GM12878 (cell line): ENCODE results near the gene NUP35.

ENCODE experiments used
- CEBPB ChIP-seq, 2 experiments: fragments of 150-350 bp in 1 of 2; IDR thresholded peaks; 2 replicates each; pipeline ENCODE4 v1.6.1; 2012 to 2014; ENCODE audit warnings: low read depth in 2 of 2, low read length in 2 of 2, borderline replicate concordance in 1 of 2, inconsistent platforms in 1 of 2
- GABPA ChIP-seq: IDR thresholded peaks from 2 replicates; pipeline ENCODE4 v1.6.1; 2014; ENCODE audit warnings: antibody characterized with exemption, low read depth, mild to moderate bottlenecking, inconsistent platforms
- JUND ChIP-seq: IDR thresholded peaks from 2 replicates; pipeline ENCODE4 v1.6.1; 2012; ENCODE audit warnings: low read depth, mild to moderate bottlenecking, low read length, improper control_type of control experiment, moderate library complexity
- NFYB ChIP-seq: IDR thresholded peaks from 2 replicates; pipeline ENCODE4 v1.6.1; 2011; ENCODE audit warnings: low read depth, mild to moderate bottlenecking, low read length, improper control_type of control experiment, moderate library complexity; ENCODE audit not compliant: insufficient read depth
- POLR2A ChIP-seq: IDR thresholded peaks from 2 replicates; pipeline ENCODE4 v1.6.1; 2011; ENCODE audit warnings: low read depth, mild to moderate bottlenecking, low read length
- RCOR1 ChIP-seq: conservative IDR thresholded peaks from 2 replicates; pipeline ENCODE4 v1.6.1; 2012; ENCODE audit warnings: low read depth, low read length, improper control_type of control experiment
- SMC3 ChIP-seq: IDR thresholded peaks from 2 replicates; pipeline ENCODE4 v1.6.1; 2011; ENCODE audit warnings: low read length, improper control_type of control experiment, borderline replicate concordance
- TCF12 ChIP-seq: IDR thresholded peaks from 2 replicates; pipeline ENCODE4 v1.6.1; 2011; ENCODE audit warnings: low read depth, mild to moderate bottlenecking, low read length
- TF ChIP-seq, protein P1 (sequence below), 3 experiments: IDR thresholded peaks in 2 of 3; conservative IDR thresholded peaks in 1 of 3; 2 replicates each; pipeline ENCODE4 v1.5.1; 2011; ENCODE audit warnings: low read depth in 3 of 3, low read length in 3 of 3, mild to moderate bottlenecking in 3 of 3, control low read depth in 2 of 3, moderate library complexity in 2 of 3, inconsistent platforms in 1 of 3, mixed read lengths in 1 of 3; ENCODE audit not compliant: control insufficient read depth in 2 of 3, insufficient read depth in 1 of 3; ENCODE audit errors: extremely low read depth in 1 of 3

DNA sequence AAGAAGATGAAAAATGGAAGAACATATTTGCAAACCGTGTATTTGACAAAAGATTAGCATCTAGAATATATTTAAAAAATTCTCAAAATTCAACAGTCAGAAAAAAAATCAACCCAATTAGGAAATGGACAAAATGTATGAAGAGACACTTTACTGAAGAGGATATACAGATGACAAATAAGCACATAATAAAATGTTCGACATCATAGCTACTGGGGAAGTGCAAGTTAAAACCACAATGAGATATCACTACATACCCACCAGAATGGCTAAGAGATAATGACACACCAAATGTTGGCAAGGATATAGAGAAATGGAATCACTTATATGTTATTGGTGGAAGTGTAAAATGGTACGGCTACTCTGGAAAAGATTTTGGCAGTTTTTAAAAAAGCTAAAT, 11.7 kb upstream of the NUP35 start:
- TF ChIP-seq CEBPB (IDR thresholded peaks at IDR 0.05; ENCODE audit: borderline replicate concordance in 1 of 2, low read depth in 2 of 2, low read length in 2 of 2), result no peak
- no peak for TF ChIP-seq TCF12
- TF ChIP-seq GABPA, result no peak
- TF ChIP-seq SMC3, result no peak
- TF ChIP-seq, protein P1, sequence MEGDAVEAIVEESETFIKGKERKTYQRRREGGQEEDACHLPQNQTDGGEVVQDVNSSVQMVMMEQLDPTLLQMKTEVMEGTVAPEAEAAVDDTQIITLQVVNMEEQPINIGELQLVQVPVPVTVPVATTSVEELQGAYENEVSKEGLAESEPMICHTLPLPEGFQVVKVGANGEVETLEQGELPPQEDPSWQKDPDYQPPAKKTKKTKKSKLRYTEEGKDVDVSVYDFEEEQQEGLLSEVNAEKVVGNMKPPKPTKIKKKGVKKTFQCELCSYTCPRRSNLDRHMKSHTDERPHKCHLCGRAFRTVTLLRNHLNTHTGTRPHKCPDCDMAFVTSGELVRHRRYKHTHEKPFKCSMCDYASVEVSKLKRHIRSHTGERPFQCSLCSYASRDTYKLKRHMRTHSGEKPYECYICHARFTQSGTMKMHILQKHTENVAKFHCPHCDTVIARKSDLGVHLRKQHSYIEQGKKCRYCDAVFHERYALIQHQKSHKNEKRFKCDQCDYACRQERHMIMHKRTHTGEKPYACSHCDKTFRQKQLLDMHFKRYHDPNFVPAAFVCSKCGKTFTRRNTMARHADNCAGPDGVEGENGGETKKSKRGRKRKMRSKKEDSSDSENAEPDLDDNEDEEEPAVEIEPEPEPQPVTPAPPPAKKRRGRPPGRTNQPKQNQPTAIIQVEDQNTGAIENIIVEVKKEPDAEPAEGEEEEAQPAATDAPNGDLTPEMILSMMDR (IDR thresholded peaks at IDR 0.05 in 2 of 3, conservative IDR thresholded peaks at IDR 0.05 in 1 of 3; ENCODE audit: control insufficient read depth in 2 of 3, extremely low read depth in 1 of 3, insufficient read depth in 1 of 3, low read depth in 3 of 3, low read length in 3 of 3), result no peak
- TF ChIP-seq RCOR1, result no peak
- no peak for TF ChIP-seq NFYB
- TF ChIP-seq POLR2A, result no peak
- no peak for TF ChIP-seq JUND
